Stimulated activated CD4-positive, alpha-beta T cell treated with anti-CD3 and anti-CD28 coated beads, Interleukin-1b, Interleukin-23, amount 100 ng/mL, for 48 hours (primary cell): ENCODE data around the gene DHX32.
"Not testable (repeated sequence)": the region's sequence is repeated elsewhere in the genome, so short reads cannot be mapped to it uniquely, and the experiment has no call there.

Experiments
- DNase-seq: peaks from one replicate; pipeline ENCODE4 v3.0.0-alpha.2; 2020

Gene DHX32

GRCh38 chr10:125895130-125896087 lies 14.3 kb upstream of the DHX32 start:
- peak; percentile 73 for DNase-seq

GRCh38 chr10:125894176-125894575 lies 13.1 kb upstream of the DHX32 start:
- DNase-seq: not testable (repeated sequence)

GRCh38 chr10:125892402-125892801 lies 11.3 kb upstream of the DHX32 start:
- DNase-seq: not testable (repeated sequence)

DNA sequence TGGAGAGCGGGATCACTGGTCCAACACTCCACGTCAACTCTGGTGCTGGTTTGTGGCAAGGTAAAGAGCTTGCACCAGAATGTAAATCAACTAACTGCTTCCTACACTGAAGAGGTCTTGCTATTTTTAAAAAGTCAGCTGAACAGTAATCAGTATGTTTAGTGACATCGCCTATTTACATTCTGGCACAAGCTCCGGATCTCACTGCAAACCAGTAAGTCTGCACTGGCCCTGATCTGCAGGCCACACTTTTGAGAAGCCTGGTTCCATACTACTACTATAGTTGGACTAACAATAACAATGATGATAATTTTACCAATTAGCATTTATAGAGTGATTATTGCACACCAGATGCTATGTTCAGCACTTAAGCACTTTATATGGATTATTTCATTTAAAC lies 8.3 kb upstream of the DHX32 start:
- not testable (repeated sequence) for DNase-seq

- no peak for DNase-seq
Measured at GRCh38 chr10:125886914-125887512, 5.9 kb upstream of the DHX32 start.

GRCh38 chr10:125883211-125883610 lies 2.1 kb upstream of the DHX32 start:
- DNase-seq: no peak

- no peak for DNase-seq
Measured at GRCh38 chr10:125882596-125882995, 1.5 kb upstream of the DHX32 start.

DNA sequence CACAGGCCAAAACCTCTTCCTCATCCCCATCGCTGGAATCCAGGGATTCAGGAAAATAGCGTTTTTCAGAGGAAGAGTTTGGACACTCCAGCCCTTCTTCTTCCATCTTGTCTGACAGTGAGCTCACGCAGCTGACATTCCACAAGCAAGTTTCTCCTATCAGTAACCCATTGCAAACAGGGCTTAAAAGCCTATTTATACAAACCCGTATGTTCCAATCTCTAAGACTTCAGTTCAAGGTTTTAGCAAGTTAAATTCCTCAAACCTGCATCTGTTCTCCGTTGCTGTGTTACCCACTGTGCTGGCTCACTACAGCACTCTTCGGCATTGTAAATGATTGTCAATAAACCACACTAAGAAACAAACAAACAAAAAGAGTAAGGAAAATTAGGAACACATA lies 373 bp downstream of the DHX32 start:
- no peak for DNase-seq

- no peak for DNase-seq
Measured at GRCh38 chr10:125878957-125879835, 1.9 kb downstream of the DHX32 start.

DNA sequence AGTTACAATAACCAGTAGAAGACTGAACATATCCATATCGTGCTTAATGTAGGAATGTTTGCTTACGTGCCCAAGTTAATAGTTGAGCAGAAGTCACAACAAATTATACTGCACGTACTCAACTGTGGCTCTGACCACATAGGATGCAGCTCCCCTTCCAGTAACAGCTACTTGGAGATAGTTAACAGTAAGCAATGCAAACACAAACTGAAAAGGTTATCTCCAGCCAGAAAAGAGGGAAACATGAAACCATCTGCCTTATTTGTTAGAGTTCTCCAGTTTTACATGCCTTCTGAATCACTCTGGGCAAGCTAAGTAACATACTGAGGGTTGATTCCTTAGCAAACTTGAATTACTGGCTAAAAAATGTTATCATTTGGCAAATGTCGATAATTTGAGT lies 9.8 kb downstream of the DHX32 start:
- no peak for DNase-seq

DNA sequence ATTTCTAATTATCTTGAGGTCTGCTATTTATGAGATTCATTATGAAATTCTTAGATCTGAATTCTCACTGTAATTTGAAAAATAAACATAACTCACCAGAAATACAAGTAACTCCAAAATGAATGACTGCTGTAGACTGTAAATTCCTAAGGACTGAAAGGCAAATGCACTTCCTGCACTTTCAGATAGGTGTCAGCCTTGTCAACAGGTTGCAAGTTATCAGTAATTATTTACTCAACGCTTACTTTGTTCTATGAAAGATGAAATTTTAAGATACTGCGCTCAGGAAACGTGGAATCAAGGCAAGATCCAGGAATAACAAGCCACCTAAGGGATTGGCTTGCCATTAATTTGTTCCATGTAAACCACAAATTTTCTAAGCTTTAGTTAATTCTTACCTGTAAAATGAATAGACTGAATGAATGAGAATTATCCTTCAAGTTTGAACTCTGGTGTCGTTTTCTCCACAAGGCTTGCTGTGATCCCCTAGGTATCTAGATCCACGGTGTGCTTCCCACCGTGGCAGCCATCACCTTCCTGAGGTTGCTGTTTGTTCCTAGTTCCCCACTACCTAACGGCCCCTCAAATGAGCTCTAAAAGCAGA lies 12.6 kb downstream of the DHX32 start:
- no peak for DNase-seq

DNA sequence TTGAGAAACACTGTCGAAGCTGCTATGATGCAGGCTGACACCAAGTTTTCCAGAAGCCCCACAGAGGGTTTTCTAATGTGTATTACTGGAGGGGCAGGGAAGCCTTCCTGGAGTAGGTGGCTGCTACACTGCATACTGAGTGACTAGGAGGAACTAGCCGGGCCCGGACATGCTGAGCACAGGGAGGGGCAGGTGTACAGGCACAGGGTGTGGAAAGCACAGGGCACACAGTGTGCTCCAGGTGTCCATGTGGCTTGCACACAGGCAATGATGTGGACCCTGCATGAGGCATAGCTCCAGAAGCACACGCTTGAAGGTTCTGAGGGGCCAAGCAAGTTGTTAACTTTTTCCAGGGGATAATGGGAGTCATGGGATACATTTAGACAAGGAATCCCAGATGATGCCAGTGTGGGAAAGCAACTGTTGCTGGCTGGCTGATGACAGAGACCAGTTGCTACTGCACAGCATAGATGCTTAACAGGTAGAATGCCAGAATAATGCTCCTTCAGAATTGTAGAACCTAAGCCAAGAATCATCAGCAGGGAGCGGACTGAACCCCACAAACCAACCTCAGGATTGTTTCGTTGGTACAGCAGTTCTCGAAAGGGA lies 14.6 kb downstream of the DHX32 start:
- no peak for DNase-seq

DNA sequence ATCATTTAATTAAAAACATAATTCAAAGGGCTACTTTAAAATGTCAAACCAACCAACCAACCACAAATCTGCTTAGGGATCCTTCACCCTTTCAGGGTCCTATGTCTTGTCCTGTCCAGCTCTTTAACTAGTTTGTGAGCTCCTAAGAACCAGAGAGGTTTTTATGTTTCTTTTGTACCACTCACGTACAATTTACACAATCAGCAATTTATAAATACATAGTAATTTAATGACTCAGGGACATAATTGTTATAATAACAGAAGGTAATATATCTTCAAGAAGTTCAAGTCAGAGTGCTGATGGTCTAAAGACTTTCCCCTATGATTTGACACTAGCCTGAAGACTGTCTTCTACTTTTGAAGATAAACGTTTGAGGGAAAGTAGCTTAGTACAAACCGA lies 16.0 kb downstream of the DHX32 start:
- DNase-seq: no peak

DNA sequence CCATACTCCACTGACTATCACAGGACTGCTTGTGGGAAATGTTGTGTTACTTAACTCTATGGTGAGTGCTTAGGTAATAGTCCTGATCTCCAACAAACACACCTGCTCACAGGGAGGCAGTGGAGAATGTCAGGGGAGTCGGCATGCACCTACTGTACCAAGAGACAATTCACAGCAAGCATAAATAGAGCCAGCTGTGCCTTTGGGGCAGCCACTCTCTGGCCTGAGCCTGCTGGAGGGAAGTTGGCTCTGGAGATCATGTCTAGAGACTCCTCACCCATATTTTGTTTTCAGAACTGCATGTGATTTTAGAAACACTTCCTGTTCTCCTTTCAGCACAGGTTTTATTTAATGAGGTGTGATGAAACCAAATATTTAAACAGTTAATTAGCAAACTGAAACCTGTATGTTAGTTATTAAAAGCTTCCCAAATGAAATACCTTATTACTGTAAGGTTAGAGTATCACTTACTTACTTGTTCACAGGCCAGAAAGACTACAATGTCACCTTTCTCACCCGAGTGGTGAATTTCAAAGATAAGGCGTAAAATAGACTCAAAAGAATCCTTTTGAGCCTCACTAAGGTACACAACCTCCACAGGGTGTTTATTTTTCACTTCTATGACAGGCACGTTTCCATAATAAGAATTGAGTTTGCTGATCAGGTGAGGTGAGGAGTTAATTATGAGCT lies 21.8 kb downstream of the DHX32 start:
- DNase-seq: no peak

DNA sequence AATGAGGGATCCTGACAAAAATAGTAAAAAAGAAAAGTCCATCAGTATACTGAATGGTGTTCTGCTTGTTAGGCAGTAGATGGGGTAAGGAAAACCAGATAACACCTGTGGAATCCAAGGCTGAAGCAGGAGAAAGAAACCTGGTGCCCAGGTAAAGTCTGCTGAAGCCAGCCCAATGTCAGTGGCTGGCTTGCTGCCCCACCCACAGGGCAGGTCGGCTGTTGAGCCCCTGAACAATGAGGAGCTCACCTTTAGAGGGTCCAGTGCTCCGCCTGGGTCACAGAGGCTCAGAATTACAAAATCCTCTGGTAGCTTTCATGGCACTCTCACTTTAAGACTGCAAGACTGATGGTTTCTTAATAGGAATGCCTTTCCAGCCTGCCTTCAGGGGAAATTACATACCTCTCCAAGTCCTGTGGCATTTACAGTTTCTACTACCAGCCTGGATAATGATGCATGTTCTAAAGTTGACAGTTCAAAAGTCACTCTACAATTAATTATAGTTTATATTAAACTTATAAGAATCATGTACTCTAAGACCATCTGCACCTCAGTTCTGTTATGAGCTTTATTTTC lies 23.8 kb downstream of the DHX32 start:
- DNase-seq: no peak

DNA sequence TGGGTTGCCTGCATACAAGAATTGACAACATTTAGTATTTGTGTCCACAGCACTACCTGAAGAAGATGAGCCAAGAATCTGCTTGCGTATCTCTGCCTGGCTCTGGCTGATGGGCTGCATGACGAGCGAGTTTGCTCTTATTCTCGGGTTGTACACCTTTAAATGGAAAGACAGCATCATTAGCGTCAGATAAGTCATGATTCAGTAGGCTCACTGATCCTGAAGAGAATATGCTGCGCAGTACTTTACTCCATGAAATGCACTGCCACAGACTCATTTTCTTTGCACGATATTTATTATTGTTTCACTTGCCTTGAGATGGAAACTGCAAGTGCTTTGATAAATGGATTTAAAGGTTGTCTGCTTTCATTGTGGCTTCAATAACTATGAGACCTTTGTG lies 28.6 kb downstream of the DHX32 start:
- DNase-seq: no peak

DNA sequence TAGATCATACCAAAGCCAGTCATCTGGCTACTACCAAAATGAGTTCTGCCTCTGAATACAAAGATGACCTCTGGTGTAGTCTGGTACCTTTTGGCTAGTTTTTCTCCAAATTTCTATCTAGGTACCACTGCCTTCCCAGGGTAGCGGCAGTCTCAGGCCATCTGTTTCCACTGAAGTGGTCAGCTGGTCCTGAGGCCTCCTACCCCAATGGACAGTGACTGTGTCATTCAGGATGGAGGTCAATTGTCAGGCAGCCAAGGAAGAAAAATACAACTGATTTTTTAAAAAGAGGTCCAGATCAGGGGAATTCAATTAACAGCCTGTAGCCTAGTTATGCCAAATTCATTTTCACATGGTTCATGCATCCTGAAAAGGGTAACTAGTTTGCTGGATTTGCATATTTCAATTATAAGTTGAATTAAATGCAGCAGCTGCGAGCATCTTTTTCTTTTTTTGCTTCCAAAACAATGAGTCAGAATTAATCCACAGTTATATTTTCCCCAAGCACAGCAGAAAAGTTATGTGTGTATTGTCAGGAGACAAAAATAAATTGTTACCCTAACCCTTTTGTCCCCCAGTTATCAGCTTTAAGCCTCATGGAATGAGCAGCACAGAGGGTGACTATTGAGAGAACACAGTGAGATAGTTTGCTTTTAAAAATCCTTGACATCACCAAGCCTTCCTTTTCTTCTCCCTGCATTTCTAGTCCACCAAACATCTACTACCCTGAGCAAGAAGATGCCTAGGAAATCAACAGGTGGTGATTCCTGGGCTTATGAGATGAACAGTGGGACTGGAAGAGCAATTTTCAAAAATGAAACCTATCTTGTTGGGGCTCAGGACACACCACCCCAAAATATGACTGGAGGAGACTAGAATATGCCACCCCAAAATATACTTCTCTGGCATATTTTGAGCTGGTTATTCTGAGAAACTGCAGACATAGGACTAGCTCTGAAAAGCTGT lies 30.0 kb downstream of the DHX32 start:
- no peak for DNase-seq

DNA sequence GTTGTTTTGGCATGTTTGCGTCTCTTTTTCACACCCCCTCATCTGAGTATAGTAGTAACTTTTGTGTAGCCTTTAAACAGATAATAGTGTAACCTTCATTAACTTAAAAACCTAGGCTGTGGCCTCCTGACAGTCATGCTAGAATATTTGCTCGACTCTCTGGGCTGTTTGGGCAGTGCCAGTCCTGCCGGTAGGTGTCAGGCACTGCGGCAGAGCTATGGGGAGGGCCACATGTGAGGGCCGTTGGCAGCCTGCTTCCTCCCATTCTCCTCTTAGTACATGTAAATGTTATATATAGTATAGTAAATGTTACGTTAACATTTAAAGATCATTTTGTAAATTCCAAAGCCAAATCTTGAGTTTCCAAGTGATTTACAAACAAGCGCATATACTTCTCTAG lies 31.6 kb downstream of the DHX32 start:
- DNase-seq: no peak

GRCh38 chr10:125848857-125849256 lies 32.2 kb downstream of the DHX32 start:
- no peak for DNase-seq

DNA sequence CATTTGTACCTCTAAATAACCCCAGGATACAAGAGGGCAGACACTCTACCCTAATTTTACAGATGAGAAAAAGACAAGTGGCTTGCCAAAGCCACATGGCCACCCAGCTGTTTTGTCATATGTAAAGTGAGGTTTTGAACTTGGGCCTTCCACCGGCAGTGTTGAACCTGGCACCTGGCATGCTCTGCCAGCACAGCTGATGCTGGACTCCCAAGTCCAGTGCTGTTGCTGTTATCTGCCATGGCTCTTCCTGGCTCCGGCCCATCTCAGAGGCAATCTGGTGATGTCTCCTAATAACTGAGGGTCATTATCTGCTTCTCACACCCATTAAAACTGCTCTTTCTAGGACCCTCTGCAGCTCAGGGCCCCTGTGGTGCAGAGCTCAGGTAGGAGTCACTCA lies 32.7 kb downstream of the DHX32 start:
- no peak for DNase-seq
